ENCODE data around the gene NAALADL2. TPM values are rescaled to one million over a fixed set of nuclear protein-coding genes. Genes with fewer than 3 reads are reported as not detected.

NAALADL2 gene
- total RNA-seq, 1 experiment from 2014 or later = 2.7 TPM

DNA sequence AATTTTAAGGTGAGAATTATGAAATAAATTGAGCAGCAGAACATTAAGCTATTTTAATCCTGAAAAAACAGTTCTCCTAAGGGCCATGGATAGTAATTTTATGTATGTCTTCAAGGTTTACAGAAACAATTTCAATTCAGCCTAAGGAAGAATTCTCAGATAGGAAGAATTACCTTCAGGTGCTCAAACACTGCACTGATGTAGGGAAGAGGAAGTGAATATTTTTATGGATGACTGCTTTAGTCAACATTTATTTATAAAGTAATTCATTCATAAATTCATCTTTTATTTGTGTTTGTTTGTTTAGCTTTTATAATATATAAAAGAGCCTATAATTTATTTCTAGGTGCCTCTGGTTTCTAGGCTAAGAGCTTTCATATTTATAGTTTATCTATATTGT is 620.7 kb downstream of the NAALADL2 start:
- no peak for ATAC-seq
- TF ChIP-seq POLR2AphosphoS5 (IDR thresholded peaks at IDR 0.05; ENCODE audit: low read depth, low read length) (no peak), TCF7L2 (IDR thresholded peaks at IDR 0.05; ENCODE audit: low read depth, low read length) (no peak), SIN3A (IDR thresholded peaks at IDR 0.05; ENCODE audit: borderline replicate concordance, insufficient read depth, low read depth, low read length) (no peak)
- TF ChIP-seq, protein P1, sequence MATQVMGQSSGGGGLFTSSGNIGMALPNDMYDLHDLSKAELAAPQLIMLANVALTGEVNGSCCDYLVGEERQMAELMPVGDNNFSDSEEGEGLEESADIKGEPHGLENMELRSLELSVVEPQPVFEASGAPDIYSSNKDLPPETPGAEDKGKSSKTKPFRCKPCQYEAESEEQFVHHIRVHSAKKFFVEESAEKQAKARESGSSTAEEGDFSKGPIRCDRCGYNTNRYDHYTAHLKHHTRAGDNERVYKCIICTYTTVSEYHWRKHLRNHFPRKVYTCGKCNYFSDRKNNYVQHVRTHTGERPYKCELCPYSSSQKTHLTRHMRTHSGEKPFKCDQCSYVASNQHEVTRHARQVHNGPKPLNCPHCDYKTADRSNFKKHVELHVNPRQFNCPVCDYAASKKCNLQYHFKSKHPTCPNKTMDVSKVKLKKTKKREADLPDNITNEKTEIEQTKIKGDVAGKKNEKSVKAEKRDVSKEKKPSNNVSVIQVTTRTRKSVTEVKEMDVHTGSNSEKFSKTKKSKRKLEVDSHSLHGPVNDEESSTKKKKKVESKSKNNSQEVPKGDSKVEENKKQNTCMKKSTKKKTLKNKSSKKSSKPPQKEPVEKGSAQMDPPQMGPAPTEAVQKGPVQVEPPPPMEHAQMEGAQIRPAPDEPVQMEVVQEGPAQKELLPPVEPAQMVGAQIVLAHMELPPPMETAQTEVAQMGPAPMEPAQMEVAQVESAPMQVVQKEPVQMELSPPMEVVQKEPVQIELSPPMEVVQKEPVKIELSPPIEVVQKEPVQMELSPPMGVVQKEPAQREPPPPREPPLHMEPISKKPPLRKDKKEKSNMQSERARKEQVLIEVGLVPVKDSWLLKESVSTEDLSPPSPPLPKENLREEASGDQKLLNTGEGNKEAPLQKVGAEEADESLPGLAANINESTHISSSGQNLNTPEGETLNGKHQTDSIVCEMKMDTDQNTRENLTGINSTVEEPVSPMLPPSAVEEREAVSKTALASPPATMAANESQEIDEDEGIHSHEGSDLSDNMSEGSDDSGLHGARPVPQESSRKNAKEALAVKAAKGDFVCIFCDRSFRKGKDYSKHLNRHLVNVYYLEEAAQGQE (IDR thresholded peaks at IDR 0.05; ENCODE audit: insufficient read depth in 1 of 2, low read depth in 2 of 2, low read length in 1 of 2) = no peak
- TF ChIP-seq, protein P2, sequence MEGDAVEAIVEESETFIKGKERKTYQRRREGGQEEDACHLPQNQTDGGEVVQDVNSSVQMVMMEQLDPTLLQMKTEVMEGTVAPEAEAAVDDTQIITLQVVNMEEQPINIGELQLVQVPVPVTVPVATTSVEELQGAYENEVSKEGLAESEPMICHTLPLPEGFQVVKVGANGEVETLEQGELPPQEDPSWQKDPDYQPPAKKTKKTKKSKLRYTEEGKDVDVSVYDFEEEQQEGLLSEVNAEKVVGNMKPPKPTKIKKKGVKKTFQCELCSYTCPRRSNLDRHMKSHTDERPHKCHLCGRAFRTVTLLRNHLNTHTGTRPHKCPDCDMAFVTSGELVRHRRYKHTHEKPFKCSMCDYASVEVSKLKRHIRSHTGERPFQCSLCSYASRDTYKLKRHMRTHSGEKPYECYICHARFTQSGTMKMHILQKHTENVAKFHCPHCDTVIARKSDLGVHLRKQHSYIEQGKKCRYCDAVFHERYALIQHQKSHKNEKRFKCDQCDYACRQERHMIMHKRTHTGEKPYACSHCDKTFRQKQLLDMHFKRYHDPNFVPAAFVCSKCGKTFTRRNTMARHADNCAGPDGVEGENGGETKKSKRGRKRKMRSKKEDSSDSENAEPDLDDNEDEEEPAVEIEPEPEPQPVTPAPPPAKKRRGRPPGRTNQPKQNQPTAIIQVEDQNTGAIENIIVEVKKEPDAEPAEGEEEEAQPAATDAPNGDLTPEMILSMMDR (IDR thresholded peaks at IDR 0.05) = no peak
- Histone ChIP-seq H3K27ac (ENCODE audit: low read length) (no peak overlapping the region), H3K4me1 (ENCODE audit: control insufficient read depth, insufficient read depth, low read length) (no peaks in the 10 kb centered on the region), H3K27me3 (ENCODE audit: control insufficient read depth, insufficient read depth, low read length) (no peaks in the 10 kb centered on the region), H3K4me3 (ENCODE audit: low read depth in 2 of 2, low read length in 2 of 2) (no peak overlapping the region), H3K36me3 (ENCODE audit: control insufficient read depth, insufficient read depth, low read length) (no peaks in the 10 kb centered on the region), H3K9me3 (ENCODE audit: control insufficient read depth, insufficient read depth, low read depth, low read length) (no peaks in the 10 kb centered on the region)
- ChIA-PET POLR2A (no interaction called here), CTCF (no interaction called here)
- intact Hi-C loops (cut with micrococcal nuclease; ENCODE audit: unreplicated experiment) (no loop called here), in situ Hi-C loops (cut with HindIII; ENCODE audit: low pct_unique_long_range_greater_than_20kb, low sequenced_read_pairs) (no loop called here)
- DNase-seq (ENCODE audit: low read depth, low spot score) = no peak
- no TSS peak for BruUV-seq (replicated peaks)

DNA sequence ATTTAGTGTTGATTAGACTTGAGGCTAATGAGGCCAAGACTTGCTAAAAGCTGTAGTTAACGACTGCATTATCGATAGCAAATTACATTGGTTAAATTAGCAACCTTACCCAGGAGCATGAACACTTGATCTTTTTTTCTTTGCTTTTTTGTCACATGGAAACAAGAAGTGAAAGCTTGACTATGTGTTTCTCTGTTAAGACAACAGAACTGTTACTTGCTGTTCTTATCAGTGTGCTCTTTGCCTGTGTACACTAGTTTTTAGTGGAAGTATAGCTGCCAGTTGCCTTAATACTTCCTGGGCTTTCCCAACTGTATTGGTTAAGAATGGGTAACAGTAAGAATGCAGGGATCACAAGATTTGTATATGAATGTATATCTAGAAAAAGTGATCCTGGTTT is 625.5 kb downstream of the NAALADL2 start:
- in situ Hi-C loops (cut with HindIII; ENCODE audit: low pct_unique_long_range_greater_than_20kb, low sequenced_read_pairs) (no loop called here), intact Hi-C loops (cut with micrococcal nuclease; ENCODE audit: unreplicated experiment) (no loop called here)
- TF ChIP-seq, protein P1 (IDR thresholded peaks at IDR 0.05; ENCODE audit: insufficient read depth in 1 of 2, low read depth in 2 of 2, low read length in 1 of 2) = no peak
- TF ChIP-seq, protein P2 (IDR thresholded peaks at IDR 0.05) = no peak
- no peak for TF ChIP-seq TCF7L2 (IDR thresholded peaks at IDR 0.05; ENCODE audit: low read depth, low read length)
- no peak for TF ChIP-seq POLR2AphosphoS5 (IDR thresholded peaks at IDR 0.05; ENCODE audit: low read depth, low read length)
- TF ChIP-seq SIN3A (IDR thresholded peaks at IDR 0.05; ENCODE audit: borderline replicate concordance, insufficient read depth, low read depth, low read length) = no peak
- H3K9me3 ChIP-seq (ENCODE audit: control insufficient read depth, insufficient read depth, low read depth, low read length) = no peaks in the 10 kb centered on the region
- H3K27me3 ChIP-seq (ENCODE audit: control insufficient read depth, insufficient read depth, low read length) = no peaks in the 10 kb centered on the region
- ChIA-PET CTCF (no interaction called here), POLR2A (no interaction called here)
- DNase-seq (ENCODE audit: low read depth, low spot score) (no peak), ATAC-seq (no peak)
- H3K27ac ChIP-seq (ENCODE audit: low read length) = no peak overlapping the region
- no peak overlapping the region for H3K4me3 ChIP-seq (ENCODE audit: low read depth in 2 of 2, low read length in 2 of 2)
- H3K36me3 ChIP-seq (ENCODE audit: control insufficient read depth, insufficient read depth, low read length) = no peaks in the 10 kb centered on the region
- no peaks in the 10 kb centered on the region for H3K4me1 ChIP-seq (ENCODE audit: control insufficient read depth, insufficient read depth, low read length)
- no TSS peak for BruUV-seq (replicated peaks)
